Measurements from ENCODE around the gene PRRT1B.
"Not testable (repeated sequence)": the region's sequence is repeated elsewhere in the genome, so short reads cannot be mapped to it uniquely, and the experiment has no call there.

PRRT1B gene

DNA sequence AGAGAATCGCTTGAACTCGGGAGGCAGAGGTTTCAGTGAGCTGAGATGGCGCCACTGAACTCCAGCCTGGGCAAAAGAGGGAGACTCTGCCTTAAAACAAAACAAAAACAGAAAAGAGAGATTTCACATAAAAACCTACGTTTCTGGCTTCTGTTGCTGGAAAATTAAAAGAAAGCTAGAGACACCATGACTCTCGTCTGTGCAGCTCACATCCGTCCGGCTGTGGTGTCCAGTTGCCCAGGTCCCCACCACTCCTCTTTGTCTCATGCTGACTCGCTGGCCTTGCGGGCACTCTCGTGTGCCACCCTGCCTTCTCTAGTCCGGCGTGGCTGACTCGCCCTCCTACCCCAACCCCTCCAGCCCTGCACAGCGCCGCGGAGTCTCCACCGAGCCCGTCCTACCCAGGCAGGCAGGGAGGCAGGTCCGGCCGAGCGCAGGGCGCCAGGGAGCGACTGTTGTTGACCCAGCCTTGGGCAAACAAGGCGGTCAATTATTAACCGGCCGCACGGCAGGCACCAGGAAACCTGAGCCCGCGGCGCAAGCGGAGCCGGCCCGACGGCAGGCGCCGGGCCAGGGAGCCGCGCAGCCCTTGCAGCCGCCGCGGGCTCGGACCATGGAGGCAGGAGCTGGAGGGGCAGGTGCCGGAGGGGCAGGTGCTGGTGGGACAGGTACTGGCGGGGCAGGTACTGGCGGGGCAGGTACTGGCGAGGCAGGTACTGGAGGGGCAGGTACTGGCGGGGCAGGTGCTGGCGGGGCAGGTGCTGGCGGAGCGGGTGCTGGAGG is at the start of gene PRRT1B:
Gene PRRT1B (plus strand): TSS at position 521 of the 783 bp plus-strand sequence. CDS start 93 bp downstream, at position 614.
- no peak for DNase-seq

DNA sequence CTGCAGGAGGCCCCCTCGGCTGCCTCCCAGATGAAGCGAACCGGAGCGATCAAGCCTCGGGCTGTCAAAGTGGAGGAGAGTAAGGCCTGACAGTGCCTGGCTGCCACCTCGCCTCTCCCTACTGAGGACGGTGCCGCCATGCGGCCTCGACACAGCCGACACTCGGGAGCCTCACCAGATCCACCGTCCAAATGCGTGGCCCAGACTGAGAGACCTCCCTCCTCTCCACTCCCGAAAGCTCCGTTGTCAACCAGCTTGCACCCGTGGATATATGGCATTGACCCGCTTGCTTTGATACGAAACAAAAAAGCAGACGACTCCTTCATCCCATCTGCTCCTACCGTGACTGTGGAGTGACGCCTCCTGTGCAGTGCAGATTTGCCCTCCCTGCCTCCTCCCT is 49.5 kb upstream of the PRRT1B start:
- DNase-seq = no peak

DNA sequence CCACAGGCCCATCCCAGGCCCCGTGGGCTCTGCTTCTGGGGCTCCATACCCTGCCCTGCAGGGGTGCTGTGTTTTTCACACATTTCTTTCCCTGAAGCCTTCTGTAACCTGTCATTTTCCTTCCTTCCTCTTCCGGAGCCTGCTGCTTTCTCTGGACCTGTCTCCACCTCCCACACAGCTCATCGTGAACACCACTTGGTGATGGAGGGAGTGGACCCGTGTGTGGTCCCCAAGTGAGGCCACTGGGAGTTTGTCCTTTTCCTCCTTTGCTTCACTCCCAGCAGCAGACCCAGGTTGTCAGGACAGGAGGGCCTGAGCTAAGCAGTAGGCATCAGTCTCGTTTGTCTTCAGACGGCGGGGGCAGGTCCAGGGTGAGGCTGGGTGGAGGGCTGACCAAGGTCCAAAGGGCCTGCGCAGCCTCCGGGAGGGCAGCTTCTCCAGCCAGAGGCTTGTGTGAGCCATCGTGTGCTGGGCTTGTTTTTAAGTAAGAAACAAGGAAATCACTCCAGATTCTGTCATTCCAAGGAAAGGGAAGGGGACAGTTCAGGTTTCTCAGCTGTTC is 48.4 kb upstream of the PRRT1B start:
- no peak for DNase-seq

DNA sequence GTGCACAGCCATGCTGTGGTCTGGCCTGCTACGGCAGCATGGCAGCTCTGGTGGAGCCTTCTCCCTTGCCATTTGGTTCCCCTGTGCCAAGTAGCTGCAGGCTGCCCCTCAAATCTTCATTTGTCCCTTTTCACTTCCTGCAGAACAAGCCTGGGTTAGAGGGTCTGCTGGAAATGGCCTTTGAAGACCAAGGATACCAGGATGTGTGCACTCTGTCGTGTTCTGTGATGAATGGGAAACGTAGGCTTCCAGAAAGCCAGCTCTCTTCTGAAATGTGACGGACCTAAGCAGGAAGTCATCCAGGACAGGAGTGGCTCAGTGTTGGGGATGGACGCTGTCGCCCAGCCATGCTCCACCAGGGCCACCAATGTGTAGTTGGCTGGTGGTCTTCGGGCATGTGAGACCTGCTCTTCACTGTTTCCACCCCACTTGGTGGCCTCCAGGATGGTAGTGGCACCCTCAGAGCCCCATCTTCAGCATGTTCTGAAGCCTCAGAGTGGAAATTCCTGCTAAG is 46.0 kb upstream of the PRRT1B start:
- DNase-seq = no peak

DNA sequence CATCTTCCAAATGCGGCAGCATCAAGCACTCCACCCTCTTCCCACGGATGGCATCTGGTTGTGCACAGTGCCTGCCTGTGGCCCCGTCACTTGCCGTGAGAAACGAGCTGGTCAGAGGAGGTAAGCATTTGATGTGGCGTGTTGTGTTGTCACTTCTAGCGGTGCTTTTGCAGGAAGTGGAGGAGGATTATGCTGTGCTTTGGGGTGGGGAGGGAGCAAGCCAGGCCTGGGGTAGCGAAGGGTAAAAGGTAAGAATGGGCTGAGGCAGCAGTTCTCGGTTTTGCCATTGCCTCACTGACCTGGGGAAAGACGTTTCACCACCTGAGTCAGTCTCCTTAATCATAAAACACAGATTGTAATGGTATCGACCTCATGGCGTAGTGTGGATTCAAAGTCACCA is 44.9 kb upstream of the PRRT1B start:
- DNase-seq = peak; percentile 67 to 69

DNA sequence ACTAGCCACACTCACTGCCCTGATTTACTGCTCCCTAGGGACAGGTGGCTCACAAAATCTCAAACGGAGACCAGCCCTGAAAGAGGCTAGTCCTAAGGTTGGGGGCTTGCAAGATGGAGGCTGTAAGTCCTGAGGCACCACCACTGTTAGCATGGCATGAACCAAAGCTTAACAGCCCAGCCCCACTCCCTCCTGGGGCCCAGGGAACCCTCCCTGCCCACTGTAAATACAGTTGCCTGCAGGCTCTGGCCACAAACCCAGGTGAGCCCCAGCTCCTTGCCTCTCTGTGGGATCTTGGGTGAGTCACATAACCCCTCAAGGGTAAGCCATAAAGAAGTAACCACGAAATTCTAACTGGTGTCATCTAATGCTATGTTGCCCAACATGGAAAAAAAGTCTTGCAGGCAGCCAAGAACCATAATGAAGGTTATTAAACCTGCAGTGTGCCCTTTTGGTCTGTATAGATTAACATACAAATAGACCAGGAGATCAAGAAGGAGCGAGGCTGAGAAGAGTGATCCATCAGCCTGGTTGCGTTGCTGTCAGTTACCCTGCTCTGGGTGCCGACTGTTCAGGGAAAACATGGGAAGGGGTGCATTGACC is 44.3 kb upstream of the PRRT1B start:
- DNase-seq = peak; percentile 62 to 63

DNA sequence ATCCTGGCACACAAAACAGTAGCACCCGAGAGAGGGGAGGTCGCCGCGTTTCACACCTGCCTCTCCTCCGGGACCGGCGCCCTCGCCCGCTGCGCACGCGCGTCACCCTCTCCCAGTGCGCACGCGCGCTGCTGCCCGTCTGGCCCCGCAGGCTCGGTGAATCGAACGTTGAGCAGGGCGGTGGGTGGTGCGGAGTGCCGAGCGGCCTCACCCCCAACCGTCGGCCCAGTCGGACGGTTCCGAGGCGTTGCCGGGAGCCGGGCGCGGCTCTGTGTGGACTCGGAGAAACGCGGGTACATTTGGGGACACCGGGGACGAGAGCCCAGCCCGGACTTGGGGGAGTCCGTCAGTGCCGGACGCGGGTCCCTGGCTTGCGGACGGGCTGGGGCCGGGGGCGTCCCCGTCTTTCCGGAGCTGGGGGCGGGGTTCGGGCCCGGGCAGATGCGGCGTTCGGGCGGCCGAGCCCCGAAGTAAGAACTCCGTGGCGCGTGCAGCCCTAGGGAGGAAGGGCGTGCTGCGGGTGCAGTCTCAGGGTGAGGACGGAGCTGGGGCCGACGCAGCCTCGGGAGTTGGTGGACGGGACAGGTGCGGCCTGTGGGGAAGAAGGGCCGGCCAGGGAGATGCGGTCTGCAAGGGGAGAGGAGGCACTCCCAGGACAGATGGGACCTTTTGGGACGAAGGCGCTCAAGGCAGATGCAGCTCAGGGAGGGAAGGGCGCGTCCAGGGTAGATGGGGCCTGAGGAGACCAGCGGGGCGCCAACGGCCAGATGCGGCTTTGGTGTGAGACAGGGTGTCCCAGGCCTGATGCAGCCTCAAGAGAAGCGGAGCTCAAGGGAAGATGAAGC is 42.3 kb upstream of the PRRT1B start, which contains the start of gene POMT1:
Gene POMT1 (plus strand): TSS at position 138 of the 845 bp plus-strand sequence. CDS start 1,301 bp downstream, outside the sequence.
- peak; percentile 88 to 91 for DNase-seq

DNA sequence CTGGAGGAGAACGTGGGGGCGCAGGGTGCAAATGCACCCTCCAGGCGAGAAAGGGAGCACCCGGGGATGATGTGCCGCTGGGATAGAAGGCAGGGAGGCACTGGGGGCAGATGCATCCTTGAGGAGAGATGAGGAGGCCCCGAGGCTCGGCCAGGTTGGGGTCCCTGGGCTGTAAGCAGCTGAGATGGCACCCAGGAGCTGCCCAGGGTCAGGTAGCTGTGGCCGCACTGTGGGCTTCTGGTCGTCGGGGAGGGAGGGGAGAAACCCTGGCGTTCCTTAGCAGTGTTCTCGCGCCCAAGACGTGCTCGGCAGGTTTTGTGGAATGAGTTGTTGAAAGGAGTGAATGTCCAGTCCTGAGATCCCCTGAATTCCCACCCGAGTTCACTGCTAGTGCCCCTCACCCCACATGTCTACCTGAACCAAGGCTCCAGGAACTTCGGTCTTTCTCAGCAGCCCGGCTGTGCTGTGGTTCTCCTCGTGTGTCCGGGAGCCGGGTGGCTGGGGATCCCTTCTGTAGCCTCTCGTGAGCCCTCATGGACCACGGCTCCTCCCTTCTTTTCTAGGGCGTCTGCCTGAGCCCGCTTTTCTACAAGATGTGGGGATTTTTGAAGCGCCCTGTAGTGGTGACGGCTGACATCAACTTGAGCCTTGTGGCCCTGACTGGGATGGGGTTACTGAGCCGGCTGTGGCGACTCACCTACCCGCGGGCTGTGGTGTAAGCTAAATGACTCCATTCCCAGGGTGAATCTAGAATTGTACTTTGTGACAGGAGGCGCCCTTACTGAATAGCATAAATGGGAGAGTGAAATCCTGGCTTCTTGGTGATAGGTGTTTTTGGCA is 41.5 kb upstream of the PRRT1B start:
- DNase-seq = peak; percentile 73 to 76

DNA sequence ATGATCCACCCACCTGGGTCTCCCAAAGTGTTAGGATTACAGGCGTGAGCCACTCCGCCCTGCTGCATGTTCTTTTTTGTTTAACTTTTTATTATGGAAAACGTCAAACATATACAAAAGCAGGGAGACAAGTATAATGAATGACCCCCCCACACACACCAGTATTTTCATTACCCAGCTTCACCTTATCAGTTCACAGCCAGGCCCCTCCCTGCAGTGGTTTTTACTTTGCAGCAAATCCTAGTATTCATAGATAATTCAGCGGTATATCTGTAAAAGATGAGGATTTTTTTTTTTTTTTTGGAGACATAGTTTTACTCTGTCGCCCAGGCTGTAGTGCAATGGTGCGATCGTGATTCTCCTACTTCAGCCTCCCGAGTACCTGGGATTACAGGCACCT is 40.3 kb upstream of the PRRT1B start:
- no peak for DNase-seq

DNA sequence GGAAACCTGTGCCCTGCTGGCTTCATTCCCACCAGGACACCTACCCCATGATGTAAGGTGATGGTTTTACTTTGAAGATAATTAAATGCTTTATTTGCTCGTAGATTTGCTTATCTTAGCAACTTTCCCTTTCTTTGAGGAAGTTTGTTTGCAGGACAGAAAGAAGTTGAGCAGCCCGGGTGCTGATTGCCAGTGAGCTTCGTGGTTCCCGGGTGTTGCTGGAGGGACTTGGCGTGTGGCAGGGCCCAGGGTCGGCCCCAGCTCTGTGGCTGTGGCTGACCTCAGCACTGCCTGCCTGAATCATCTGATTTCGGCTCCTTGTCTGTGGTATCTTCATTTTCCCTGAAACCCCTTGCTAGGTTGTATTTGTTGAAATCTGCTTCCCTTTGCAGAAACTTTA is 33.9 kb upstream of the PRRT1B start:
- DNase-seq = no peak

DNA sequence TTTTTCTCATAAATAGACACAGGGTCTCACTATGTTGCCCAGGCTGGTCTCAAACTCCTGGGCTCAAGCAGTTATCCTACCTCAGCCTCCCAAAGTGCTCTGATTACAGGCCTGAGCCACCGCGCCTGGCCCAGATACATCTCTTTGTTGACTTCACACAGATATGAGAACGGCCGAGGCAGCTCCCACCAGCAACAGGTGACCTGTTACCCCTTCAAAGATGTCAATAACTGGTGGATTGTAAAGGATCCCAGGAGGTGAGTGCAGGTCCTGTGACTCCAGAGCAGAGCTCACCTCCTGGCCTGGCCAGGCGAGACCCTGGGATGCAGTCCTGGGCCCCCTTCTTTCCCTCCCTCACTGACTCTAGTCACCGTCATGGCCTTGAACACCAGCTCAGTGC is 33.4 kb upstream of the PRRT1B start:
- no peak for DNase-seq

DNA sequence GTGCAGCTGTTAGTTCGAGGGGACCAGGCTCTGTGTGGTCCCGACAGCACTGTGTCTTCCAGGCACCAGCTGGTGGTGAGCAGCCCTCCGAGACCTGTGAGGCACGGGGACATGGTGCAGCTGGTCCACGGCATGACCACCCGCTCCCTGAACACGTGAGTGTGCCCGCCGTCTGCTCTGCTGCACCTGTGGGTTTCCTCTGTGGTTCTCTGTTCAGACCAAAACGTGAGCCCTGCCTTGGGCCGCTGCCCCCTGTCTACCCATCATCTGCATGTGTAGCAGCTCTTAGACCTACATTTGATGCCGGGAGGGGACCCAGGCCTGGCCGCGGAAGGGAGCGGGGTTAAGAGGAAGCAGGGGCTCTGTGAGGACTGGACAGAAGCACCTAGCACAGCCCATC is 32.1 kb upstream of the PRRT1B start:
- DNase-seq = no peak

DNA sequence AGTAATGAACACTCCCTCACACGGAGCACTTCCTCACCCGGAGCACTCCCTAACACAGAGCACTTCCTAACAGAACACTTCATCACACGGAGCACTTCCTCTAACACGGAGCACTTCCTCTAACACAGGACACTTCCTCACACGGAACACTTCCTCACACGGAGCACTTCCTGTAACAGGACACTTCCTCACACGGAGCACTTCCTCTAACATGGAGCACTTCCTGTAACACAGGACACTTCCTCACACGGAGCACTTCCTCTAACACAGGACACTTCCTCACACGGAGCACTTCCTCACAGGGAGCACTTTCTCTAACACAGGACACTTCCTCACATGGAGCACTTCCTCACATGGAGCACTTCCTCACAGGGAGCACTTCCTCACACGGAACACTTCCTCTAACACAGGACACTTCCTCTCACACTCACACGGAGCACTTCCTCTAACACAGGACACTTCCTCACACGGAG is 29.7 kb upstream of the PRRT1B start:
- not testable (repeated sequence) for DNase-seq

DNA sequence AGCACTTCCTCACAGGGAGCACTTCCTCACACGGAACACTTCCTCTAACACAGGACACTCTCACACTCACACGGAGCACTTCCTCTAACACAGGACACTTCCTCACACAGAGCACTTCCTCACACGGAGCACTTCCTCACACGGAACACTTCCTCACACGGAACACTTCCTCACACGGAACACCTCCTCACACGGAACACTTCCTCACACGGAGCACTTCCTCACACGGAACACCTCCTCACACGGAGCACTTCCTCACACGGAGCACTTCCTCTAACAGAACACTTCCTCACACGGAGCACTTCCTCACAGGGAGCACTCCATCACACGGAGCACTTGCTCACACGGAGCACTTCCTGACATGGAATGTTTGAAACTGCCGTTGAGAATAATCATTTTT is 29.2 kb upstream of the PRRT1B start:
- DNase-seq = no peak

DNA sequence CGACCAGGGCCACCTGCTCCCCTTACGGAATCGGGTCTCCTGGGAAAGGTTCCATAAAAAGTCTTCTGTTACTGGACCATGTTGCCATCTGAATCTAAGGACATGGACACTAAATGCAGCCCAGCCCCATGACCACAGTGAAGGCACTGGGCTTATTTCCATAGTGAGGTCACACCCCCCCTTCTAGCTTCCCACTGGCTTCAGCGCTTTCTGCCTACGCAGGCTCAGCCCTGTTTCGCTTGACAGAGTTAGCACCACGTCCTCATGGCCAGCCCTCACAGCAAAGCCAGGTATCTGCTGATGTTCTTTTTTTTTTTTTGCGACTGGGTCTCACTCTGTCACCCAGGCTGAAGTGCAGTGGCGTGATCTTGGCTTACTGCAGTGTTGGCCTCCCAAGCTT is 28.4 kb upstream of the PRRT1B start:
- no peak for DNase-seq

DNA sequence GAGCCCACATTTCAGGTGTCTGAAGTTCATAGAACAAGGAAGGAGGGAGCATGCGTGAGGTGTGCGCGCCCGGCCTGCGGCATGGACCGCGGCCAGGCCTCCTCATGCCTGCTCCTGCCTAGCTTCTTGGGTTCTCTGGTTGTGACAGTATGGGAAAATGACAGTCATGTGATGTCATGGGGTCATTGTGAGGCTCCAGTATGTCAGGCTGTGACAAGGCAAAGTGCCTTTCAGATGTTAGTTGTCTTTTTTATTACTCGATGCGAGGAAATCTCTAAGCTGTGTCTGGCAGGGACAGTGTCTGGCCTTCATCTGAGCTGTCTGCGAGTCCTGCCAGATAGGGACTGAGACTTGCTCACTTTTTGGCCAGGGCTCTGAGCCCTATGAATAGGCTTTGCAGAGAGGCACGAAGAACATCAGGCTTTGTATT is 27.5 kb upstream of the PRRT1B start:
- DNase-seq = no peak

DNA sequence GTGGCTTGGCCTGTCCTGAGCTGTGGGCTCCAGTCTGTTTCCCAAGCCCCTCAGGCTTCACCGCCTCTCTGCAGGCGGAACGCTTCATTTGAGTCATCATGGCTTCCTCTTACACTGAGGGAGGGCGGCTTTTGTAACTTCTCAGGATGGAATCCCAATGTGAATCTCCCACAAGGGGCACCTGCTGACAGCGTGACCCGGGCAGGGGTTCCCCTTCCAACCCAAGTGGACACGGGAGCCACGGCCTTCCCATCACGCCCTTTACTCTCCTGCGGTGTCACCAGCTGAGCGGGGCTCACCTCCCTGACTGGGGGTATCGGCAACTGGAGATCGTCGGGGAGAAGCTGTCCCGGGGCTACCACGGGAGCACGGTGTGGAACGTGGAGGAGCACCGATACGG is 26.8 kb upstream of the PRRT1B start:
- DNase-seq = no peak

DNA sequence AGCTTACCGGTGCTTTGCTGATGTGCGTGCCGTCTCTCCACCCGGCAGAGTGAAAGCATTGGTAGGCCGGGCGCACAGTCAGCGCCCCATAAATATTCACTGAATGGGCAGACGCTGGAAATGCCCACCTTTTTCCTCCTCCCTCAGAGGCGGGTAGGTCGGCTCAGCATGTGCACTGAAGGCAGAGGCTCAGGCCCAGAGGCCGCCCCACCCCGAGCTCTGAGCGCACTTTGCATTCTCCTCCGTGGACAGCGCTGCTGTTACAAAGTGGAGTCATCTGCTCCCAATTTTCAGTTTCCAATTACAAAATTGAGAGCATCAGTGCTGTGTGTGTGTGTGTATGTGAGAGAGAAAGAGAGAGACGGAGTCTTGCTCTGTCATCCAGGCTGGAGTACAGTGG is 24.8 kb upstream of the PRRT1B start:
- no peak for DNase-seq

DNA sequence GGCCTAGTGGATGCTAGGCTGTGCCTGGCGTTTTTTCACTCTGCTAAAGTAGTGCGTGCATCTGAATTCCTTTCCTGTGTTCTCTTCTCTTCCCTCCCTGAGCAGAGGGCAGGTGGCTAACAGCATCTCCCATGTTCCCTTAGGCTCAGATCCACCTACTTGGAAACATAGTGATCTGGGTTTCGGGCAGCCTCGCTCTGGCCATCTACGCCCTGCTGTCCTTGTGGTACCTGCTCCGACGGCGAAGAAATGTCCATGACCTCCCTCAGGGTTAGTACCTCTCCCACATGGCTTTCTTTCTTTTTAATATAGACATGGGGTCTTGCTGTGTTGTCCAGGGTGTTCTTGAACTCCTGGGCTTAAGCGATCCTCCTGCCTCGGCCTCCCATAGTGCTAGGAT is 24.1 kb upstream of the PRRT1B start:
- no peak for DNase-seq

DNA sequence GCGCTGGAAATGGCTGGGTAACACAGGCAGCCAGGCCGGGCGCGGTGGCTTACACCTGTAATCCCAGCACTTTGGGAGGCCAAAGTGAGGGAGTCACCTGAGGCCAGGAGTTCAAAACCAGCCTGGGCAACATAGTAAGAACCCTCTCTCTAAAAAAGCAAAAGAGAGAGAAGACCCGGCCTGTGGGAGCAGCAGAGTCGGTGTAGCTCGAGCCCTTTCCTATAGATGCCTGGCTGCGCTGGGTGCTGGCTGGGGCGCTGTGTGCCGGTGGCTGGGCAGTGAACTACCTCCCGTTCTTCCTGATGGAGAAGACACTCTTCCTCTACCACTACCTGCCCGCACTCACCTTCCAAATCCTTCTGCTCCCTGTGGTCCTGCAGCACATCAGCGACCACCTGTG is 23.5 kb upstream of the PRRT1B start:
- no peak for DNase-seq

DNA sequence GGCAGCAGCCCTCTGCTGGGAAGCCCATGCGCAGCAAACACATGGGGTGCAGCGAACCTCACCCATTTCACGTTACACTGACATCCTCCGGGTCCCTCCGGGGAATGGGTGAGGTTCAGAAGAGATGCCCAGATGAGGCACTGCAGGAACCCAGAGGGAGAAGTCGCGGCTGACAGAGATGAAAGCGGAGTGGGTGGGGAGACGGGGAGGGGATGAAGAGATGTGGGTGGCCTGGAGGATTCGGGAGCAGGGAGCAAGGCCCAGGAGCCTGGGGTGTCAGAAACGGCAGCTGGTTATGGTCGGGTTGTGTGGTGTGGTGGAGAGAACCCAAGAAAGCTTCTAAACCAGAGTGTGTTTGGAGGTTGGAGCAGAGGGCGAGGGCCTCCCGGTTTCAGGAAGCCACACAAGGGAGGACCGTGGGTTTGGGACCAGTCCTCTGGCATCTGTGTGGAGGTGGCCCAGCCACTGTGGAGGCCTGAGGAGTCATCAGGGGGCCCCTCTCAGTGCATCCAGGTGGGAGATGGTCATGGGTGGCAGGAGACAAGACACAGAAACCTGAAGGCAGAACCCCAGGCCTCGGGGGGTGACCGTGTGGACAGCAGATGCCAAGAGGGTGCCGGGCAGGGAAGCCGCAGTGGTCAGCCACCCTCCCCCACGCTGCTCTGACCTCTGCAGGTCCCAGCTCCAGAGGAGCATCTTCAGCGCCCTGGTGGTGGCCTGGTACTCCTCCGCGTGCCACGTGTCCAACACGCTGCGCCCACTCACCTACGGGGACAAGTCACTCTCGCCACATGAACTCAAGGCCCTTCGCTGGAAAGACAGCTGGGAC is 22.9 kb upstream of the PRRT1B start:
- DNase-seq = no peak

All from stimulated activated CD4-positive, alpha-beta T cell treated with anti-CD3 and anti-CD28 coated beads, Interleukin-2, amount 100 ng/mL, for 24 hours (primary cell).